Trophoblast cell (in vitro differentiated cells and primary cell): ENCODE measurements around the gene KCNMA1.

ENCODE experiments used
- DNase-seq, 2 donors: peaks; one replicate each; pipeline ENCODE4 v3.0.0-alpha.2; 2016
- H2AFZ ChIP-seq: 2 replicates; pipeline ENCODE4 v1.6.1; 2013; ENCODE audit warnings: low read length, moderate library complexity, mild to moderate bottlenecking; ENCODE audit not compliant: insufficient read depth, poor library complexity
- H2AK5ac ChIP-seq: 2 replicates; pipeline ENCODE4 v1.6.1; 2013; ENCODE audit warnings: mild to moderate bottlenecking, low read length
- H2BK120ac ChIP-seq: 2 replicates; pipeline ENCODE4 v1.6.1; 2013; ENCODE audit warnings: low read length, mild to moderate bottlenecking, moderate library complexity; ENCODE audit not compliant: insufficient read depth, poor library complexity
- H2BK12ac ChIP-seq: 2 replicates; pipeline ENCODE4 v1.6.1; 2013; ENCODE audit warnings: mild to moderate bottlenecking, low read length, moderate library complexity
- H2BK5ac ChIP-seq: 2 replicates; pipeline ENCODE4 v1.6.1; 2013; ENCODE audit warnings: low read length, low read depth, moderate library complexity, mild to moderate bottlenecking; ENCODE audit not compliant: poor library complexity
- H3K14ac ChIP-seq: 2 replicates; pipeline ENCODE4 v1.6.1; 2013; ENCODE audit warnings: mild to moderate bottlenecking, low read length
- H3K18ac ChIP-seq: 2 replicates; pipeline ENCODE4 v1.6.1; 2013; ENCODE audit warnings: mild to moderate bottlenecking, low read length
- H3K23ac ChIP-seq: 2 replicates; pipeline ENCODE4 v1.6.1; 2013; ENCODE audit warnings: low read length
- H3K27ac ChIP-seq: 2 replicates; pipeline ENCODE4 v1.5.1; 2013; ENCODE audit warnings: low read depth, mild to moderate bottlenecking, inconsistent platforms, low read length, moderate library complexity
- H3K27me3 ChIP-seq: 2 replicates; pipeline ENCODE4 v1.6.1; 2013; ENCODE audit warnings: inconsistent platforms, mild to moderate bottlenecking, low read length, moderate library complexity; ENCODE audit not compliant: insufficient read depth
- H3K36me3 ChIP-seq, 2 experiments: 1 replicate in 1 of 2; 2 replicates in 1 of 2; pipeline ENCODE4 v1.6.1; 2013; ENCODE audit warnings: low read length in 2 of 2, mild to moderate bottlenecking in 2 of 2, moderate library complexity in 1 of 2; ENCODE audit not compliant: insufficient read depth in 2 of 2, control insufficient read depth in 1 of 2
- H3K4ac ChIP-seq: 2 replicates; pipeline ENCODE4 v1.6.1; 2013; ENCODE audit warnings: low read depth, mild to moderate bottlenecking, low read length, moderate library complexity
- H3K4me1 ChIP-seq, 2 experiments: 1 replicate in 1 of 2; 2 replicates in 1 of 2; pipeline ENCODE4 v1.6.1; 2013; ENCODE audit warnings: low read length in 2 of 2, mild to moderate bottlenecking in 2 of 2, moderate library complexity in 1 of 2; ENCODE audit not compliant: insufficient read depth in 2 of 2, control insufficient read depth in 1 of 2
- H3K4me2 ChIP-seq: 2 replicates; pipeline ENCODE4 v1.6.1; 2013; ENCODE audit warnings: inconsistent platforms, mild to moderate bottlenecking, low read length, moderate library complexity
- H3K4me3 ChIP-seq: 2 replicates; pipeline ENCODE4 v1.5.1; 2013; ENCODE audit warnings: mild to moderate bottlenecking, low read depth, low read length, inconsistent platforms
- H3K79me1 ChIP-seq: one replicate; pipeline ENCODE4 v1.6.1; 2013; ENCODE audit warnings: low read length
- H3K79me2 ChIP-seq: 2 replicates; pipeline ENCODE4 v1.6.1; 2013; ENCODE audit warnings: low read length, mild to moderate bottlenecking; ENCODE audit not compliant: control insufficient read depth, insufficient read depth, poor library complexity
- H3K9ac ChIP-seq: 2 replicates; pipeline ENCODE4 v1.6.1; 2013; ENCODE audit warnings: mild to moderate bottlenecking, low read length
- H3K9me3 ChIP-seq: 2 replicates; pipeline ENCODE4 v1.6.1; 2013; ENCODE audit warnings: low read depth, mild to moderate bottlenecking, control low read depth, inconsistent platforms, low read length; ENCODE audit not compliant: insufficient read depth
- H4K12ac ChIP-seq: 2 replicates; pipeline ENCODE4 v1.6.1; 2013; ENCODE audit warnings: low read depth, mild to moderate bottlenecking, low read length, moderate library complexity
- H4K8ac ChIP-seq: 2 replicates; pipeline ENCODE4 v1.6.1; 2013; ENCODE audit warnings: low read depth, mild to moderate bottlenecking, low read length, moderate library complexity
- H4K91ac ChIP-seq: one replicate; pipeline ENCODE4 v1.6.1; 2013; ENCODE audit warnings: low read depth, mild to moderate bottlenecking, low read length, moderate library complexity
- WGBS: extraction: QIAGEN DNeasy Blood & Tissue Kit; methylation state at CpG from one replicate; pipeline ENCODE4 v1.1.7; 2013; ENCODE audit warnings: missing lambda C conversion rate; ENCODE audit not compliant: insufficient read length, insufficient coverage; ENCODE audit errors: extremely low coverage; 5-methylcytosine and 5-hydroxymethylcytosine counted together

The KCNMA1 gene

GRCh38 chr10:77180104-77180503, 457.5 kb downstream of the KCNMA1 start:
- Histone ChIP-seq H3K36me3 (peaks cover 4 to 8% of the 10 kb centered on the region in 2 experiments), H3K27ac (no peak overlapping the region), H3K79me2 (no peaks in the 10 kb centered on the region), H3K18ac (no peak overlapping the region), H3K79me1 (peaks cover 17% of the 10 kb centered on the region), H3K27me3 (no peaks in the 10 kb centered on the region), H2AFZ (no peak overlapping the region), H3K14ac (peak overlapping the region; percentile 61), H3K4me3 (no peak overlapping the region), H3K4me2 (no peak overlapping the region), H4K8ac (no peak overlapping the region), H3K9me3 (no peaks in the 10 kb centered on the region), H2BK120ac (peak overlapping the region; percentile 35), H4K91ac (peak overlapping the region; percentile 16), H2BK5ac (peak overlapping the region; percentile 2), H2BK12ac (peak overlapping the region; percentile 41), H3K4me1 (peaks cover 3 to 10% of the 10 kb centered on the region in 2 experiments), H3K23ac (no peak overlapping the region), H3K4ac (no peak overlapping the region), H2AK5ac (peak overlapping the region; percentile 18), H4K12ac (no peak overlapping the region), H3K9ac (no peak overlapping the region)
- no CpG with 5 or more reads among the region's 2 CpGs for WGBS
- no peak for DNase-seq

GRCh38 chr10:77179015-77179695, 458.5 kb downstream of the KCNMA1 start:
- Histone ChIP-seq H3K4me1 (peaks cover 3 to 10% of the 10 kb centered on the region in 2 experiments), H4K8ac (peak overlapping the region; percentile 9), H3K4ac (no peak overlapping the region), H3K4me3 (peak overlapping the region; percentile 8), H2AFZ (no peak overlapping the region), H3K4me2 (no peak overlapping the region), H3K27me3 (no peaks in the 10 kb centered on the region), H4K12ac (no peak overlapping the region), H2AK5ac (peak overlapping the region; percentile 20), H3K18ac (peak overlapping the region; percentile 34), H3K23ac (no peak overlapping the region), H2BK5ac (peak overlapping the region; percentile 8), H3K27ac (no peak overlapping the region), H4K91ac (peak overlapping the region; percentile 50), H3K9ac (no peak overlapping the region), H3K36me3 (peaks cover 4 to 8% of the 10 kb centered on the region in 2 experiments), H3K9me3 (no peaks in the 10 kb centered on the region), H2BK12ac (peak overlapping the region; percentile 41), H2BK120ac (peak overlapping the region; percentile 35), H3K14ac (peak overlapping the region; percentile 27), H3K79me1 (peaks cover 22% of the 10 kb centered on the region), H3K79me2 (no peaks in the 10 kb centered on the region)
- DNase-seq, result no peak
- WGBS, result no CpG with 5 or more reads among the region's 12 CpGs

- Histone ChIP-seq H3K14ac (peak overlapping the region; percentile 72), H2BK12ac (peak overlapping the region; percentile 68), H4K12ac (no peak overlapping the region), H4K8ac (no peak overlapping the region), H3K18ac (peak overlapping the region; percentile 79), H3K27ac (peak overlapping the region; percentile 5), H3K9me3 (no peaks in the 10 kb centered on the region), H3K27me3 (no peaks in the 10 kb centered on the region), H2BK5ac (no peak overlapping the region), H2BK120ac (peak overlapping the region; percentile 76), H3K23ac (no peak overlapping the region), H4K91ac (peak overlapping the region; percentile 70), H2AK5ac (peak overlapping the region; percentile 37), H3K4me2 (no peak overlapping the region), H3K4me3 (no peak overlapping the region), H3K36me3 (peaks cover 0 to 4% of the 10 kb centered on the region in 2 experiments), H3K4me1 (peaks cover 3 to 10% of the 10 kb centered on the region in 2 experiments), H3K79me2 (no peaks in the 10 kb centered on the region), H3K79me1 (peaks cover 22% of the 10 kb centered on the region), H3K4ac (peak overlapping the region; percentile 47), H3K9ac (no peak overlapping the region), H2AFZ (no peak overlapping the region)
- no peak for DNase-seq
- no CpG with 5 or more reads among the region's 1 CpG for WGBS
Measured at GRCh38 chr10:77177589-77177988, 460.0 kb downstream of the KCNMA1 start.

- no peak overlapping the region for H2AK5ac ChIP-seq
- H3K27ac ChIP-seq, result no peak overlapping the region
- peak overlapping the region; percentile 70 for H4K91ac ChIP-seq
- H3K79me2 ChIP-seq, result no peaks in the 10 kb centered on the region
- no peaks in the 10 kb centered on the region for H3K9me3 ChIP-seq
- H3K4ac ChIP-seq, result no peak overlapping the region
- H3K9ac ChIP-seq, result no peak overlapping the region
- H3K36me3 ChIP-seq, result peaks cover 0 to 2% of the 10 kb centered on the region in 2 experiments
- peaks cover 3 to 10% of the 10 kb centered on the region in 2 experiments for H3K4me1 ChIP-seq
- peaks cover 22% of the 10 kb centered on the region for H3K79me1 ChIP-seq
- H3K23ac ChIP-seq, result no peak overlapping the region
- H3K18ac ChIP-seq, result no peak overlapping the region
- no peak overlapping the region for H4K12ac ChIP-seq
- no peak overlapping the region for H4K8ac ChIP-seq
- no peak overlapping the region for H2AFZ ChIP-seq
- H2BK120ac ChIP-seq, result no peak overlapping the region
- no peak overlapping the region for H2BK5ac ChIP-seq
- no peaks in the 10 kb centered on the region for H3K27me3 ChIP-seq
- H3K4me2 ChIP-seq, result no peak overlapping the region
- H3K4me3 ChIP-seq, result no peak overlapping the region
- H2BK12ac ChIP-seq, result no peak overlapping the region
- no peak overlapping the region for H3K14ac ChIP-seq
- no peak for DNase-seq
Measured at GRCh38 chr10:77177161-77177560, 460.4 kb downstream of the KCNMA1 start.
